Measurements from ENCODE around the gene FBXO47.

Gene FBXO47

DNA sequence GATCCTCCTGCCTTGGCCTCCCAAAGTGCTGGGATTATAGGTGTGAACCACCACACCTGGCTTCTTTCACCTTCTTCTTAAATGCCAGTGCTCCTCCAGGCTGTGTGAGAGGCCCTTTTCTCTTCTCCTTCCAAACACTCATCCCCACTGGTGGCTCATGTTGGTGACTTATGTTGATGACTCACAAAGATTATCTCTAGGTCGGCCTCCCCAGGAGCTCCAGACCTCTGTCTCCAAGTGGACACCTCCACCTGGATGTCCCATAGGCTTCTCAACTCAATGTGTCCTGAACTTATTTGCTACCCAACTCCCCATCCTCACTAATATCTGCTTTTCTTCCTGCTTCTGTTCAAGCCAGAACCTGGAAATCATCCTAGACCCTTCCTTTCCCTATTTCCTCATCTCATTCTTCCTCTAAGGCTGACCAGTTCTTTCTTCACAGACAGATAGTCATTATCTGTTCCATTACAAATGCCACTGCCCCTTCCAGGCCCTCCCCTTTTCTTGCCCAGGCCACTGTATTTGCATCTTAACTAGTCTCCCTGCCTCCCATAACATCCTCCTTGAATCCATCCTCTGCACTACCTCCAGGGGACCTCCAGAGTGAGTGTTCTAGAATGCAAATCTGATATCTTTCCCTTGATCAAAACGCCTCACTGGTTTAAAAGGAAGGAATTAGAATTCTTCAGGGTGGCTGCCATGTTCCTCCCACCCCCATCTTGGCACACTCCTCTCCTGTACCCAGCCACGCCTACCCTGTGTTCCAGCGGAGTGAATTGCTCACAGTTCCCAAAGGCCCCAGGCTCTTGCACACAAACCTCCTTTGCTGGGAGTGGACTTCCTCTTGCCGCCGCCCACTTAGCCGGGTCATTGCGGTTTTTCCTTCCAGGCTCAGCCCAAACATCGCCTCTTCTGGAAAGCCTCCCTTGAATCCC, 34.8 kb upstream of the FBXO47 start:
- Histone ChIP-seq H3K27ac (no peak overlapping the region), H3K36me3 (no peaks in the 10 kb centered on the region), H3K4me3 (ENCODE audit: low read depth, low read length) (no peak overlapping the region), H3K9me3 (ENCODE audit: severe bottlenecking) (peaks cover 9% of the 10 kb centered on the region), H3K27me3 (ENCODE audit: insufficient read depth, low read depth, severe bottlenecking) (no peaks in the 10 kb centered on the region)
- TF ChIP-seq, protein P1, sequence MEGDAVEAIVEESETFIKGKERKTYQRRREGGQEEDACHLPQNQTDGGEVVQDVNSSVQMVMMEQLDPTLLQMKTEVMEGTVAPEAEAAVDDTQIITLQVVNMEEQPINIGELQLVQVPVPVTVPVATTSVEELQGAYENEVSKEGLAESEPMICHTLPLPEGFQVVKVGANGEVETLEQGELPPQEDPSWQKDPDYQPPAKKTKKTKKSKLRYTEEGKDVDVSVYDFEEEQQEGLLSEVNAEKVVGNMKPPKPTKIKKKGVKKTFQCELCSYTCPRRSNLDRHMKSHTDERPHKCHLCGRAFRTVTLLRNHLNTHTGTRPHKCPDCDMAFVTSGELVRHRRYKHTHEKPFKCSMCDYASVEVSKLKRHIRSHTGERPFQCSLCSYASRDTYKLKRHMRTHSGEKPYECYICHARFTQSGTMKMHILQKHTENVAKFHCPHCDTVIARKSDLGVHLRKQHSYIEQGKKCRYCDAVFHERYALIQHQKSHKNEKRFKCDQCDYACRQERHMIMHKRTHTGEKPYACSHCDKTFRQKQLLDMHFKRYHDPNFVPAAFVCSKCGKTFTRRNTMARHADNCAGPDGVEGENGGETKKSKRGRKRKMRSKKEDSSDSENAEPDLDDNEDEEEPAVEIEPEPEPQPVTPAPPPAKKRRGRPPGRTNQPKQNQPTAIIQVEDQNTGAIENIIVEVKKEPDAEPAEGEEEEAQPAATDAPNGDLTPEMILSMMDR (IDR thresholded peaks at IDR 0.05; ENCODE audit: low read depth, low read length): no peak
- DNase-seq: no peak

DNA sequence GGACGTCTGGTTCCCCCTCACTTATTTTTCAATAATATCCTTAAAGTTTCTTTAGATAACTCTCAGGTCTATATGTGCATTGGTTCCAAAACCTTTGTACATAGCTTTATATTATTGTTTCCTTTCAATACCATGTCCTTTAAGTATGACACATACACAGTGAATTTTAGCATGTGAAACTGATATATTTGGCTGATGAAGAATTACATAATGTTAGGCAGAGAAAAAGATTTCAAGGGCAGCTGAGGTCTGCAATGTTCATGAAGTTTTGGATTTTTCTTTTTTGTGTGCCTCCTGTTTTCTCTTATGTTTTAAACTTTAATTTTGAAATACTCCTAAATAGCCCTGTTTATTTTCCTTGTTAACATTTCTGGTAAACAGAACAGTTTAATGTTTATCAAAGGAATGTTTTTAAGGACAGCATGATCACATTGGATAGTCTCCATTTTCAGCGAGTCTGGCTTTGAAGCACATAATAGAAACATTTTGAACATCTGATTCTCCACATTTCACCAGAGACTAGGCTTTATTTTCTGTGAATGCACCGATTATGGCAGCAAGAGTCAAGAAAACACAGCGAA, 32.9 kb upstream of the FBXO47 start:
- no peak overlapping the region for H3K4me3 ChIP-seq (ENCODE audit: low read depth, low read length)
- H3K9me3 ChIP-seq (ENCODE audit: severe bottlenecking): peaks cover 14% of the 10 kb centered on the region
- H3K36me3 ChIP-seq: no peaks in the 10 kb centered on the region
- H3K27me3 ChIP-seq (ENCODE audit: insufficient read depth, low read depth, severe bottlenecking): no peaks in the 10 kb centered on the region
- H3K27ac ChIP-seq: no peak overlapping the region
- TF ChIP-seq, protein P1 (IDR thresholded peaks at IDR 0.05; ENCODE audit: low read depth, low read length): no peak
- DNase-seq: no peak

DNA sequence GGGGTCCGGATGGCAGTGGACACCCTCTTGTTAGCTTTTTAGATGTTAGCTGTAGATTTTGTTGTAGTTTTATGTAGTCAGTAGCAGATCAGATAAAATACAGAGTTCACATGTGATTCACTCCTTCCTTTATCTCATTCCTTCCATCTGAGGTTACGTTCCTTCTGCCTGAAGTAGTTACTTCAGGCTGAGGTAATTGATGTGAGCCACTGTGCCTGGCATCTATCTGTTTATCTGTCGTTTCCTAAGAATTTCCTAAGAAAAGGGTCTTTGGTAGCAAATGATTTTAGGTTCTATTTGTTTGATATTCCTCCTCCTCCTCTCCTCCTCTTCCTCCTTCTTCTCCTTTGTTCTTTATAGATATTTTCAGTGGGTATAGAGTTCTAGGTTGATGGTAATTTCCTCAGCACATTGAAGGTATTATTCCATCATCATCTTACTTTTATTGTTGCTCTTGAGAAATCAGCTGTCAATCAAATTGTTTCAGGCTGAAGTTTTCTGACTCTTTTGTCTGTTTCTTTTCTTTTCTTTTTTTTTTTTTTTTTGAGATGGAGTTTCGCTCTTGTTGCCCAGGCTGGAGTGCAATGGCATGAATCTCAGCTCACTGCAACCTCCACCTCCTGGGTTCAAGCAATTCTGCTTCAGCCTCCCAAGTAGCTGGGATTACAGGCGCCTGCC, 29.6 kb upstream of the FBXO47 start:
- Histone ChIP-seq H3K4me3 (ENCODE audit: low read depth, low read length) (no peak overlapping the region), H3K27ac (no peak overlapping the region), H3K27me3 (ENCODE audit: insufficient read depth, low read depth, severe bottlenecking) (no peaks in the 10 kb centered on the region), H3K9me3 (ENCODE audit: severe bottlenecking) (peaks cover 14% of the 10 kb centered on the region), H3K36me3 (no peaks in the 10 kb centered on the region)
- no peak for DNase-seq
- TF ChIP-seq, protein P1 (IDR thresholded peaks at IDR 0.05; ENCODE audit: low read depth, low read length): no peak

DNA sequence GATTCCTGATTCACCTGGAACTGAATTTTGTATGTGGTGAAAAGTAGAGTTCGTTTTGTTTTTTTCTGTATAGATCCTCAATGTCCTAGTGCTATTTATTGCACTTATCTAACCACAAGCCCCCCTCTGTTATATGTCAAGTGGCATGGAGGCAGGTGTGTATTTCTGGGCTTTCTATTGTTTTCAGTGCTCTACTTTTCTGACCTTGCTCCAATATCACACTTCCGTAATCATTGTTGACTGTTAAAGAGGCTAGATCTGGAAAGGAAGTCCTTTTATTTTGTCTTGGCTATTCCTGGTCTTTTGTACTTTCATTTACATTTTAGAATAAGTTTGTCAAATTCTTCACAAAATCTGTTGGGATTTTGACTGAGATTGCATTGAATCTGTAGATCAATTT, 26.8 kb upstream of the FBXO47 start:
- Histone ChIP-seq H3K27ac (no peak overlapping the region), H3K27me3 (ENCODE audit: insufficient read depth, low read depth, severe bottlenecking) (no peaks in the 10 kb centered on the region), H3K9me3 (ENCODE audit: severe bottlenecking) (peaks cover 14% of the 10 kb centered on the region), H3K36me3 (no peaks in the 10 kb centered on the region), H3K4me3 (ENCODE audit: low read depth, low read length) (no peak overlapping the region)
- TF ChIP-seq, protein P1 (IDR thresholded peaks at IDR 0.05; ENCODE audit: low read depth, low read length): no peak
- DNase-seq: no peak

DNA sequence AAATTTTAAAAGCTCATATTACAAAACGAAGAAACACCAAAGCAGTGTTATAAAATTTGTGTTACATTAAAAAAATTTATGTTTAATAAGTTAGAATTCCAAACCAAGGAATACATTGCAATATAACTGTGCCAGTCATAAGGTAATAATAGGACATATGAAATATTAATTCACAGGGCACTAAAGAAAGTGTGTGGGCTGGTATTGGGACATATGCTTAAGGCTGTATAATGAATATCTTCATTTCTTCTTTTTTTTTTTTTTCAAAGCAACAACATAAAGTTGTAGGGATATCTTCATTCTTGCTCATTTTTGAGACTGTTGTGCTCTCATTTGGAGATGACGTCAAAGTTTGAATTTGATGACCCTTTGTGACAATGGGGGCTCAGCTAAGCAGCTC, 17.5 kb upstream of the FBXO47 start:
- H3K27ac ChIP-seq: no peak overlapping the region
- TF ChIP-seq, protein P1 (IDR thresholded peaks at IDR 0.05; ENCODE audit: low read depth, low read length): no peak
- H3K27me3 ChIP-seq (ENCODE audit: insufficient read depth, low read depth, severe bottlenecking): no peaks in the 10 kb centered on the region
- H3K9me3 ChIP-seq (ENCODE audit: severe bottlenecking): no peaks in the 10 kb centered on the region
- no peak for DNase-seq
- H3K4me3 ChIP-seq (ENCODE audit: low read depth, low read length): no peak overlapping the region
- no peaks in the 10 kb centered on the region for H3K36me3 ChIP-seq
